ENCODE measurements around the gene LEKR1. TPM values are rescaled to one million over a fixed set of nuclear protein-coding genes. Genes with fewer than 3 reads are reported as not detected.

Gene LEKR1
- total and polyA plus RNA-seq, 2 of the 13 experiments (the other 11 are each of a cell fraction or from before 2014, with no cell fraction given), result 0.49 to 1.5 TPM

DNA sequence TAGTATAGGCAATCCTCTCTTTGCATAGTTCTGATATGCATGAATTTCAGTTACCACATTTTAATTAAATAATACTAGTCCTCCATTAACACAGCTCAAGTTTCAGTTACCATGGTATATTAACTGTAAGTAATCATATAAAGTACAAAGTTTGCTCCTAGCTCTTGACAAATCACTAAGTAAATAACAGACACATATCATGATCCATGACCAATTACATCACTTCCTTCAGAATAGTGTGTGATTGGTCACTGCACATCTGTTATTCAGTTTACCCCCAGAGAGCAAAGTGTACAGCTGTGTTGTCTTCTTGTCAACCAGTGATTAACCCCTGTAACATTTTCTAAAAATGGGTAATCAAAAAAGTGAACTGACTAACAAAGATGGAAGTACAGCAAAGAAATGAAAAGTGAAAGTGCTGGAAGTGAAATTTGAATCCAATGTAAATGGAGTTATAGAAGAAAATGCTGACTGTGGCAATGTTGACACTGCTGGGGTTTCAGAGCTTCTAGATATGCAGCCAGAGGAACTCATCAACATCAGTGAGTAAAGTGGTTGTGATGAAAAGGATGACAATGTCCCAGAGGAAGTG lies 30.2 kb upstream of the LEKR1 start (continued):
- TF ChIP-seq, protein P1, sequence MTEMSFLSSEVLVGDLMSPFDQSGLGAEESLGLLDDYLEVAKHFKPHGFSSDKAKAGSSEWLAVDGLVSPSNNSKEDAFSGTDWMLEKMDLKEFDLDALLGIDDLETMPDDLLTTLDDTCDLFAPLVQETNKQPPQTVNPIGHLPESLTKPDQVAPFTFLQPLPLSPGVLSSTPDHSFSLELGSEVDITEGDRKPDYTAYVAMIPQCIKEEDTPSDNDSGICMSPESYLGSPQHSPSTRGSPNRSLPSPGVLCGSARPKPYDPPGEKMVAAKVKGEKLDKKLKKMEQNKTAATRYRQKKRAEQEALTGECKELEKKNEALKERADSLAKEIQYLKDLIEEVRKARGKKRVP (CRISPR knock-in tag; IDR thresholded peaks at IDR 0.05), result peak in 1 of 2 experiments; percentile 59; a peak in 1 of 4 replicates
- TF ChIP-seq SRSF4 (IDR thresholded peaks at IDR 0.05; ENCODE audit: low read depth, low read length, poor library complexity, severe bottlenecking) (no peak), KDM6A (CRISPR knock-in tag; IDR thresholded peaks at IDR 0.05; ENCODE audit: low read depth) (peak; percentile 22; the same call in 1 of the 2 replicates), KAT8 (CRISPR knock-in tag; IDR thresholded peaks at IDR 0.05) (0 out of 2 replicates have a peak, but pooled peaks have one; percentile 36), CREB1 (IDR thresholded peaks at IDR 0.05) (peak; percentile 71), CREB1 (CRISPR knock-in tag; IDR thresholded peaks at IDR 0.05) (peak; percentile 92), ZUFSP (CRISPR knock-in tag; IDR thresholded peaks at IDR 0.05; ENCODE audit: borderline replicate concordance) (no peak), GATAD1 (CRISPR knock-in tag; IDR thresholded peaks at IDR 0.05) (no peak), SMYD3 (CRISPR knock-in tag; IDR thresholded peaks at IDR 0.05) (no peak), ZNF343 (CRISPR knock-in tag; IDR thresholded peaks at IDR 0.05) (no peak), HHEX (CRISPR knock-in tag; IDR thresholded peaks at IDR 0.05) (no peak), CEBPG (CRISPR knock-in tag; IDR thresholded peaks at IDR 0.05) (peak; percentile 58), SMAD3 (CRISPR knock-in tag; IDR thresholded peaks at IDR 0.05) (no peak), GABPA (IDR thresholded peaks at IDR 0.05; ENCODE audit: low read depth, low read length) (no peak), GABPA (CRISPR knock-in tag; IDR thresholded peaks at IDR 0.05; ENCODE audit: low read depth) (peak; percentile 83), ZNF30 (CRISPR knock-in tag; IDR thresholded peaks at IDR 0.05) (no peak), AGO2 (optimal IDR thresholded peaks at IDR 0.05; ENCODE audit: low read depth, low read length) (no peak), SIX1 (CRISPR knock-in tag; IDR thresholded peaks at IDR 0.05; ENCODE audit: borderline replicate concordance) (peak; percentile 88; the same call in 1 of the 2 replicates), FOXA3 (CRISPR knock-in tag; IDR thresholded peaks at IDR 0.05) (peak; percentile 93), SOX5 (CRISPR knock-in tag; IDR thresholded peaks at IDR 0.05; ENCODE audit: borderline replicate concordance) (peak; percentile 37; the same call in 1 of the 2 replicates), SAP130 (CRISPR knock-in tag; IDR thresholded peaks at IDR 0.05; ENCODE audit: low read depth) (peak; percentile 31; the same call in 1 of the 2 replicates), SAFB2 (CRISPR knock-in tag; IDR thresholded peaks at IDR 0.05; ENCODE audit: borderline replicate concordance, low read depth) (no peak), ZNF652 (CRISPR knock-in tag; IDR thresholded peaks at IDR 0.05; ENCODE audit: borderline replicate concordance, low read depth) (peak; percentile 84; the same call in 1 of the 2 replicates), TBX3 (IDR thresholded peaks at IDR 0.05; ENCODE audit: borderline replicate concordance) (0 out of 2 replicates have a peak, but pooled peaks have one; percentile 19), ZNF230 (CRISPR knock-in tag; IDR thresholded peaks at IDR 0.05) (no peak), CCDC6 (CRISPR knock-in tag; IDR thresholded peaks at IDR 0.05) (no peak)
- TF ChIP-seq, protein P2, sequence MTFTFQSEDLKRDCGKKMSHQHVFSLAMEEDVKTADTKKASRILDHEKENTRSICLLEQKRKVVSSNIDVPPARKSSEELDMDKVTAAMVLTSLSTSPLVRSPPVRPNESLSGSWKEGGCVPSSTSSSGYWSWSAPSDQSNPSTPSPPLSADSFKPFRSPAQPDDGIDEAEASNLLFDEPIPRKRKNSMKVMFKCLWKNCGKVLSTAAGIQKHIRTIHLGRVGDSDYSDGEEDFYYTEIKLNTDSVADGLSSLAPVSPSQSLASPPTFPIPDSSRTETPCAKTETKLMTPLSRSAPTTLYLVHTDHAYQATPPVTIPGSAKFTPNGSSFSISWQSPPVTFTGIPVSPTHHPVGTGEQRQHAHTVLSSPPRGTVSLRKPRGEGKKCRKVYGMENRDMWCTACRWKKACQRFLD (CRISPR knock-in tag; IDR thresholded peaks at IDR 0.05; ENCODE audit: borderline replicate concordance), result no peak
- TF ChIP-seq, protein P3, sequence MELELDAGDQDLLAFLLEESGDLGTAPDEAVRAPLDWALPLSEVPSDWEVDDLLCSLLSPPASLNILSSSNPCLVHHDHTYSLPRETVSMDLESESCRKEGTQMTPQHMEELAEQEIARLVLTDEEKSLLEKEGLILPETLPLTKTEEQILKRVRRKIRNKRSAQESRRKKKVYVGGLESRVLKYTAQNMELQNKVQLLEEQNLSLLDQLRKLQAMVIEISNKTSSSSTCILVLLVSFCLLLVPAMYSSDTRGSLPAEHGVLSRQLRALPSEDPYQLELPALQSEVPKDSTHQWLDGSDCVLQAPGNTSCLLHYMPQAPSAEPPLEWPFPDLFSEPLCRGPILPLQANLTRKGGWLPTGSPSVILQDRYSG (CRISPR knock-in tag; IDR thresholded peaks at IDR 0.05), result no peak
- TF ChIP-seq, protein P4, sequence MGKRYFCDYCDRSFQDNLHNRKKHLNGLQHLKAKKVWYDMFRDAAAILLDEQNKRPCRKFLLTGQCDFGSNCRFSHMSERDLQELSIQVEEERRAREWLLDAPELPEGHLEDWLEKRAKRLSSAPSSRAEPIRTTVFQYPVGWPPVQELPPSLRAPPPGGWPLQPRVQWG (CRISPR knock-in tag; IDR thresholded peaks at IDR 0.05; ENCODE audit: borderline replicate concordance, low read depth), result no peak
